HEK293 (cell line): Measurements from ENCODE around the gene ADAM21.

ENCODE experiments used
- CTCF ChIP-seq: fragments of 450-650 bp; formaldehyde crosslinking; IDR thresholded peaks from 2 replicates; pipeline ENCODE4 v1.5.1; 2016; ENCODE audit warnings: missing biosample characterization, missing genetic modification characterization
- ZNF354C ChIP-seq: fragments of 450-650 bp; formaldehyde crosslinking; IDR thresholded peaks from 2 replicates; pipeline ENCODE4 v1.5.1; 2016; ENCODE audit warnings: missing biosample characterization, missing genetic modification characterization, low read depth, borderline replicate concordance
- ZNF501 ChIP-seq: fragments of 450-650 bp; formaldehyde crosslinking; IDR thresholded peaks from 2 replicates; pipeline ENCODE4 v1.5.1; 2016; ENCODE audit warnings: missing biosample characterization, missing genetic modification characterization
- ZSCAN23 ChIP-seq: fragments of 450-650 bp; formaldehyde crosslinking; IDR thresholded peaks from 2 replicates; pipeline ENCODE4 v1.5.1; 2016; ENCODE audit warnings: missing biosample characterization, missing genetic modification characterization

- no peak for TF ChIP-seq ZNF501 (tag by site-specific recombination)
- no peak for TF ChIP-seq ZNF354C (tag by site-specific recombination)
- TF ChIP-seq ZSCAN23 (tag by site-specific recombination): no peak
- TF ChIP-seq CTCF: no peak
Measured at GRCh38 chr14:70454731-70455130, 2.8 kb downstream of the ADAM21 start.
